HG02759 (cell line): ENCODE data around the gene CNTNAP2.

Experiments
- ATAC-seq: cut with Tn5 transposase; IDR thresholded peaks from one replicate; pipeline ENCODE4 v1.9.1; 2021; ENCODE audit warnings: mild to moderate bottlenecking, moderate library complexity; ENCODE audit not compliant: unreplicated experiment

CNTNAP2 gene

DNA sequence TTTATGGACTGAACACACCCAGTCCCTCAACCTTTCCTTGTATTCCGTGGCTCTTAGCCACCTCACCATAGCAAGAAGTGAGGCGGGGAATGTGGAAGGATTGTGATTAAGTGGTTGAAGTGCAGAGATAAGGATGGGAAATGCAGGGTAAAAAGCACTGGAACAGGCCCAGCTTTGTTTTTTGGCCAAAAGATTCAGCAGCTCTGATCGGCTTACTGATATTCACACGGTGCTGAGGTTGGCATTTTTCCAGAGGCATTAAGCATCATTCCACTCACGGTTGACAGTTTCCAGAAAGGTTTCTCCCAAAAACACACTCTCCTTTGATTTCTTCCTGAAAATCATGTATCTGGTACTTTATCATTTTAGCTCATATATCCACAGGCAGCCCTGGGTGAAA, 544.2 kb downstream of the CNTNAP2 start:
- ATAC-seq: no peak

DNA sequence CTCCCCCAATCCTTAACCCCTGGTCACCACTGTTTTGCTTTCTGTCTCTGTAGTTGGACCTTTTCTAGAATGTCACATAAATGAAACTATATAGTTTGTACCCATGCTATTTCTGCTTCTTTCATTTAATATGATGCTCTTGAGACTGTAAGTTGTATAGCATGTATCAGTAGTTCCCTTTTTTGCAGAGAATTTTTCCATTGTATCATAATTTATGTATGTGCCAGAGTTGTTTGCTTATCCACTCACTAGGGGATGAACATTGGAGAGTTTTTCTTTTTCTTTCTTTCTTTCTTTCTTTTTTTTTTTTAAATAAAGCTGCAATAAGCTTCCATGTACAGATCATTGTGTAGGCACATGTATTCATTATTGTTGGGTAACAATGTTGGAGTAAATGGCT, 544.8 kb downstream of the CNTNAP2 start:
- no peak for ATAC-seq

DNA sequence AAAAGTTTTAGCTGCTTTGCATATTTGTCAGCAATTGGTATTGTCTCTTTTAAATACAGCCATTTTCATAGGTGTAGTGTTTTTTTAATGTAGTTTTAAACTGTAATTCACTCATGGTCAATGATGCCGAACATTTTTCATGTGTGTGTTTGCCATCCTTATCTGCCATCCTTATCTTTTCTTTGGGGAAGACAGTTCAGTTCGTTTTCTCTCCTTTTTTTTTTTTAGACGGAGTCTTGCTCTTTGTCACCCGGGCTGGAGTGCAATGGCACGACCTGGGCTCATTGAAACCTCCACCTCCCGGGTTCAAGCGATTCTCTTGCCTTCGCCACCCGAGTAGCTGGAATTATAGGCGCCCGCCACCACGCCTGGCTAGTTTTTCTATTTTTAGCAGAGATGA, 545.3 kb downstream of the CNTNAP2 start:
- ATAC-seq: no peak

DNA sequence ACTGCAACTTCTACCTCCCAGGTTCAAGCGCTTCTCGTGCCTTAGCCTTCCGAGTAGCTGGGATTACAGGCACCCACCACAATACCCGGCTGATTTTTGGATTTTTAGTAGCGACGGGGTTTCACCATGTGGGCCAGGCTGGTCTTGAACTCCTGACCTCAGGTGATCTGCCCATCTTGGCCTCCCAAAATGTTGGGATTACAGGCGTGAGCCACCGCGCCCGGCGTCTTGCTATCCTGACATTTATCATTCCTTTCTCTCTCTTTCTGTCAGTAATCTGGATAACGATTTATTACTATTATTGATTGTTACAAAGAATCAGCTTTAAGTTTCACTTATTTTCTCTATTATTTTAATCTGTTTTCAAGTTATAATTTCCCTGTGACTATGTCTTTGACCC, 548.4 kb downstream of the CNTNAP2 start:
- no peak for ATAC-seq

DNA sequence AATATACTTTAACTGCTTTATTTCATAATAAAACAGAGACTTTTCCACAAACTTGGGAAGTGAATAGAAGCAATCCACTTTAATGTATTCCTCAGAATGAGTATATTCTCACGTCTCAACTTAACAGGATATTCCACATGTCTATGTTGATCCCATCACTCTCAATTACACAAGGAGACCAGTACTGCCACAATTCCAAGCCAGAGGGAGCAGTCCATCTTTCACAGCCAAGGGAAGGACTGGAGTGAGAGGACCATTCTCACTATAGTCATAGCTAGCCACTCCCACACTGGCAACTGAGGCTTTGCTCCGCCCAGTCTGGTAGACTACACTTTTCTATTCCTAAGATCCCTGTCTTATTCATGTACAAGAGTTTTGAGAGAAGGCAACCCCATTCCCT, 553.9 kb downstream of the CNTNAP2 start:
- no peak for ATAC-seq

DNA sequence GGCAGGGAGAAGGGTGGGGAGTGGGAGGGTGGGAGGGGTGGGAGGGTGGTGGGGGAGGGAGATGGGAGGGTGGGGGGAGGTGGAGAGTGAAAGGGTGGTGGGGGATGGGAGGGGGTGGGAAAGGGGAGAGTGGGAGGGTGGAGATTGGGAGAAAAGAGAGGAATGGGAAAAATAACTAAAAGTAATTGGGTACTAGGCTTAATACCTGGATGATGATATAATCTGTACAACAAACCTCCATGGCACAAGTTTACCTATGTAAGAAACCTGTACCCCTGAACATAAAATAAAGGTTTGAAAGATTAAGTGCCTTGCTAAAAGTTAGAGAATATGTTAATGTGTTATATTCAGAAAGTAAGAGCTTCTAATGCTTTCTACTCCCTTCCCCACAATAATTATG, 564.9 kb downstream of the CNTNAP2 start:
- no peak for ATAC-seq

DNA sequence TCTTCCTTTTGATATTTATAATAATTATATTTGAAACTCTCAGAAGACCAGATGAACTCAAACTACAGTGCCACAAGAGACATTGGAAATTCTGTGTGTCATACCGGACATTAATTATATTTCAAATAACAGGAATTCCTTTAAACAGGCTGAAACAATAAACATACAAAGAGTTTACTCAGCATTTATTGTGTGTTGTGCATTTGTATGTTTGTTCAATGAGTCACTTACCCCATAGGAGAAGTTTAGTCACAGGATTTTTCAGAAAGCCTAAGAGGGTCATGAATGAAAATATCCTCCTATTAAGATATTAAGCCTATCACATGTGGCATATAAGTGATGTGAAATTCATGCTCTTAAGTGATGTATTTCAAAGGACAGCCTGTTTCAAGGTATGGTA, 566.8 kb downstream of the CNTNAP2 start:
- no peak for ATAC-seq

DNA sequence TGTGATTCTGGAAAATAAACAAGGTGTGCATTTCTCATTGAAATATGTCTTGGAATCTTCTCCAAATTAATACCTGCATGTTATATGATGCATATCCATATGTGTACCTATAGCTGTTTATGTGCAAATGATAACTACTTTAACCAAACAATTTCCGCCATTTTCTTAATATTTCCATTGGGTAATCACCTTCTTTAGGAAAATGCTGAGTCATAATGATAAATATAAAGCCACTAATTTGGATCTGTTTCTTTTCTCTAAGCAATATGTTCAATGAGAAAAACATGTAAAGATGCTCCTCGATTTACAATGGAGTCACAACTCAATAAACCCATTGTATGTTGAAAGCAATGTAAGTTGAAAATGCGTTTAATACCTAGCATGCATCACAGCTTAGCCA, 574.4 kb downstream of the CNTNAP2 start:
- ATAC-seq: no peak

DNA sequence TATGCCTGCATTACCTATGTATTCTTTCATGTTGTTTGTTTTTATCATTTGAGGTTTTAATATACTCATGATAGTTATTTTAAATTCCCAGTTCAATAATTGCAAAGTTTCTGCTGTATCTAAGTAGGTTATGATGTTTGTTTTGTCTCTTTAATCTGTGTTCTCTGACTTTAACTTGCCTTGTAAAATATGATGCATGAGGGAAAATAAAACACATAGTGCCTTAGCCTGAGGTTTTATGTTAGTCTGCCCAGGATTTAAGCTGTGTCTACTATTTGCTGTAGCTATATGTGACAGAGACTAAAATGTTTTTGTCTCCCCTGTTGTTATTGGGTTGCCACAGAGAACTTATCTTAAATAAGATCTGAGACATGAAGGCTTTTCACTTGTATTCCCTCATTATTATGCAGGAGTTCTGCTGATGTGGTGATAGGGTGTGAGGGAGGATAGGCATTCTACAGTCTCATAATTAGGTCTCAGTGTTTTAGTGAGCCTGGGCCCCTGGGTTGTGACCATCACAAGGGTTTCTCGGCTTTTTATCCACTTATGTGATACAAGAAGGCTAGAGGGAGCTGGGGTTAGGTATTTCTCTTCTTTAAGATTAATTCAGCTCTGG, 582.5 kb downstream of the CNTNAP2 start:
- ATAC-seq: no peak

DNA sequence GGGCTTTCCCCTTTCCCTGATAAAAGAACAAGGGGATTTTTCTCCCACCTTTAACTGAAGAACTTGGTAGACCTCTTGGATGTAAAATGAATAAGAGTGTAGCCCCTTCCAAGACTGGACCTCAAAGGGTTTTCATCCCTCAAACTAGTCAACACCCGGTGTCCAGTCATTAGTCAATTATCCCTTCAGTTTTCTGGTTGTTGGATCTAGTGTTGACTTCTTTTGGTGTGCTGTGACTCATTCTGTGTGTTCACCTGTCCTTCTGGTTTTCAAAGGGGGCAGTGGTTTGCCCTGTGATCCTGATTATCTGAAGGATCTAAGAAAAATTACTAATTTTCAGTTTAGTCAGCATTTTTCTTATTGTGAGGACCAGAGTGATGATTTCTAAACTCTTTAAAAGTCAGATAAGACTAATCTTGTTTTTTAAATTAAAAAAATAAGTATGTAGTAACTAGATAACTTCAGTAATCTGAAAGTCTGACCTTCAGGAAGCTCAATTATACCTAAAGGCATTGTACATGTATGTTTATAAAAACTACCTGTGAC, 583.5 kb downstream of the CNTNAP2 start:
- ATAC-seq: no peak

DNA sequence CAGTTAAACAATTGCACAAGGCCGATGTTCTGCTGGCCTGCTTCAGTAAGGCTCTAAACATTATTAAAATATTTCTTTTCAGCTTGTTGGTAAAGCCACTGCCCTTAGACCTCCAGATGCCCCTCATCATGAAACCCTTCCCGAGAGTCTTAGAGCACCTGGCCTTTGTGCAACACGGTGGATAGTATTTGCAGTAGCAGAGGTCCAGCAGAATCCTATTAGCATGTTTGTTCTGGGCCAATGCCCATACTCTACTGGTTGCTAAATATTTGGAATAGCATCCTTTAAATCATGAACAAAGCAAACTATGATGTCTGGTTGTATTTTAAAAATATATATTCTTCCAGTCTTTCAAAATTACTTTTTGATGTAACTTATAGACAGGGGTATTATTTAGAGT, 584.6 kb downstream of the CNTNAP2 start:
- no peak for ATAC-seq

DNA sequence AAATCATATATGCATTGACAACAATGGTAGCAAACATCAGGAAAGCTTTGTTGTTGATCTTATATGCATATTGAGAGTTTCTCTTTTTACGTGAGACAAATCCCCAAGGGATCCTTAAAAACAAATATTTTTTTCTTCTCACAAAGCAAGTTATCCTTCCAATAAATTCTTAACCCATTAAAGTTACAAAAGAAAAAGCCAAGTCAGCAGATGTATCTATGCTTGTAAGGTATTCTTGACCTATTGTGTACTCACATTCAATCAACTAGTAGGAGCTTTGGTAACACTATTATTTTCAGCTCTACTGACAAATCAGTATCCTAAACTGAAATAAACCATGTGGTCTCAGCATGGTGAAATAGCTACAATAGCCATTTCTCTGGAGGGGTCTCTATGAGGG, 586.3 kb downstream of the CNTNAP2 start:
- ATAC-seq: no peak

DNA sequence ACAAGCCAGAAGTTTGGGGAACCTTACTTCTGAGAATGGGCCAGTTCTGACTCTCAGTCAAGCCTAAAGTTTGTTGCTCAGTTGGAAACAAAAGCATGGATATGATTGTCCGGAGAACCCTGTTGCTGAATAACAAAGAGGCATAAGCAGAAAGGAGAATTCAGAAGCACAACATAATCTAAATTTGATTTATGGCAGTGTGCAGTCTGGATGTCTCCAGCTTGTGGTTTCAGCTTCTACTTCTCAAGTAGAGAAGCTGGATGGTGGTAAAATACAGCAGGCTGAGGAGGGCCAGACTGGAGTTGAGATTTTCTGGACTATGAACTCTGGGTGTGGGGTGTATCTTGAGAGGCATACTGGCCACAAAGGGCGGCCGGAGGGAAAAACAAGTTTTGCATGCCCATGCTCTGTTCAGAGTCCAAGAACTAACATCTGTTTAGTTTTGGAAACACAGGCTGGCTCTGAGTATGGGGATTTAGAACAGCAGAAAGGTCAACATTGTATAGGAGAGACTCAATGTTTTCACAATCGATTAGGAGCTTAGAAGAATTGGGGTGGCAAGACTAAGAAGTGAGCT, 592.9 kb downstream of the CNTNAP2 start:
- ATAC-seq: no peak

DNA sequence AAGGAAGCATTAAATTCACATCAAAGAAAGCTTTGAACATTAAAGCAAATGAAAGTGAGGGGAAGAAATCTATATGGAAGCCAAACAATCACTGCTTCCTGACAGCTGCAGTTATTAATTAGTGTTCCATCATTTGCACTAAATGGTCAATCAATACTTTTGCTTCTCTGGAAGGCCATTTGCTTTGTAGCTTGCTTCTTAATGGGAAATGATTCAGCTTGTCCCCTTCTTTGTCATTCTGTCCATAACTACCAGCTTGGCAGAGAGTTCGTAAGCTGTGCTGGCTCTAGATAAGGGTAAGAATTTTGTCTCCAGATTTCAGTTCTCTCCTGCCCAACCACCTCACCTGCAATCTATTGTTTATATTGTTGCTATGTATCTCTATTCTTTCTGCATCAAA, 596.6 kb downstream of the CNTNAP2 start:
- ATAC-seq: no peak

DNA sequence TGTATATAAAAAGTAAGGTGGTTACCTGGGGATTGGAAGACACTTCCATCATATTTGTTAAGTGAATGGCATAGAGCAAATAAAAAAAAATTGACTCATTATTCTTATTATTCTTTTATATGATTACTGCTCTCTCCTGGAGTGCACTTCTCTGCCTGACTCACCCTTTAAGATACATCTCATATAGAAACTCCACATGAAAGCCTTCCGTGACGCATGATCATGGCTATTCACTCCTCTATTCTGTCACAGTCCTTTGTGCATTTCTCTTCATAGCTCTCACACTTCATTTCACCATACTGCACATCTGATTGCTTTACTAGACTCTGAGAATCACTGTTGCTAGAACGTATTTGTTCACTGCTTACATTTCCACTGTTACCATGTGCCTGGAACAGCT, 597.3 kb downstream of the CNTNAP2 start:
- no peak for ATAC-seq

DNA sequence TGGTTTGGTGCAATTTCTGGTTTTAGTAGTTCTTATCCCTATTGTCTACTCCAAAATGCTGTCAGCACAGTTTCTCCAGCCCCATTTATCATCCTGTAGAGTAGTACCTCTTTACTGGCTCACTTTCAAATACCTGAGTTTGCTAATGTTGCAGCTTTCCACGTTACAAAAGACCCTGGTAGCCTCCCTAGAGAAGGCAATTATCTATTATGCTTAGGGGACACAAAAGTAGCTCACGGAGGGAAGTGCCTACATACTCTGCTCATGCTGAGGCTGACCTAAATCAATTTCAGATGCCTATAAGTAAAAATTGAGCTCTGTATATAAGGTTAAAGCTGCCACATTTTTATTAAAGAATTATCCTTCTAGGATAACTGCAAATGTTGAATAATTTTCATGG, 603.6 kb downstream of the CNTNAP2 start:
- ATAC-seq: no peak

DNA sequence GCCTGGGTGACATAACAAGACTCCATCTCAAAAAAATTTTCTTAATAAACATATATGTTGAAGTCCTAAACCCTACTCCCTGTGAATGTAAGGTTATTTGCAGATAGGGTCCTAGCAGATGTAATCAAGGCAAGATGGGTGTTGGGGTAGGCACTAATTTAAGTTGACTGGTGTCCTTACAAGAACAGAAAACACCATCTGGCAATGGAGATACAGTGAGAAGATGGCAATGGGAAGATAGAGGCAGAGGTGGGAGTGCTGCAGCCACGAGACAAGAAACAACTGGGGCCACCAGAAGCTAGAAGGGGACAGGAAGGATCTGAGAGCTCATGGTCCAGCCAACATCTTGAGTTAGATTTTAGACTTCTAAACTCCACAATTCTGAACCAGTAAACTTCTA, 606.4 kb downstream of the CNTNAP2 start:
- no peak for ATAC-seq

DNA sequence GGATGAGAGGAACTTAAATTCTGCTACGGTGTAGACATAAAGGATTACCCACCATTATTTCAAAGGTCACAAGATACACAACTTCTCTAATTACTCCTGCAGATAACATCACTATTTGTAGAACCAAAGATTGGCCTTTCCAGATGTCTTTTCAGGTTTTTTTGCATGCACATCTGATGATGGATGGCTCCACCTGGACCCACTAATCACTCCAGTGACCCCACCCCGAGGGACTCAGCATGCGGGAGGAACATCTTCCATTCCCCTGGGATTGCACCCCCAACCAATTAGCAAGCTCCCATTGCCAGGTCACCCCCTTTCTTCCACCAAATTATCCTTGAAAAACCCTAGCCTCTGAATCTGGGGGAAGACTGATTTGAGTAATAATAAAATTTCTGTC, 608.9 kb downstream of the CNTNAP2 start:
- no peak for ATAC-seq

DNA sequence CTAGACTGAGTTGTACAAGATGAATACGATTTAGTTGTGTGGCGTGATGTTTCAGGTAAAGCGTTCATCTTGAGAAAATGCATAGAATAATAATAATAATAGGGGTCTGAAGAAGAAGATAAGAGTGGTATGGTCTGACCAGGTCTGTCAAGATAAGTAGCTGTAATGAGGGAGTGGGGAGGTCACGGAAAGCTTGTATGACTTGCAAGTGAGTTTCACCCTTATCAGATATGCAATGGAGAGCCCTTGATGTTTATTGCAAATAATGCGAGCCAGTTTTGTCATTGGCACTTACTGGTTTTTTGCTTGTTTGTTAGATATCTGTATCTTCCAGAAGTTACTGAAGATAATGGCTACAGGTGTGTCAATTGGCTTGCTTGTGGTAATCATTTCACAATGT, 611.5 kb downstream of the CNTNAP2 start:
- ATAC-seq: no peak

DNA sequence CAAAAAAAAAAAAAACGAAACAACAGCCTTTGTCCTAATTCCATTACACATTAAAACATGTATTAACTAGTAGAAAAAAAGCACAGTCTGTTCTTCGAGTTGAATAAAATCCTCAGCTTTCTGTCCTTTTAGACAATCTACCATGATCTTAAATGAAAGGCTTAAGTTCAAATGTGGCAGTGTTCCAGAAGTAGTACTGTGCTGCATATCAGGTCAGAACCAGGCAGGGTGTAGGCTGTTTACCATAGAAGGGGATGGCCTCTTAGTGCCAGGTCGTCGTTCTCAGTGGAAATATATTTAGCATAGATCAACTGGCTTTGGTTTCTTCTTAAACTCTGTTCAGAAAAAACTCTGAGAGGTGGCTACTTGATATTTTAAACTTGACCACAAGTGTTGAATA, 612.0 kb downstream of the CNTNAP2 start:
- ATAC-seq: no peak

DNA sequence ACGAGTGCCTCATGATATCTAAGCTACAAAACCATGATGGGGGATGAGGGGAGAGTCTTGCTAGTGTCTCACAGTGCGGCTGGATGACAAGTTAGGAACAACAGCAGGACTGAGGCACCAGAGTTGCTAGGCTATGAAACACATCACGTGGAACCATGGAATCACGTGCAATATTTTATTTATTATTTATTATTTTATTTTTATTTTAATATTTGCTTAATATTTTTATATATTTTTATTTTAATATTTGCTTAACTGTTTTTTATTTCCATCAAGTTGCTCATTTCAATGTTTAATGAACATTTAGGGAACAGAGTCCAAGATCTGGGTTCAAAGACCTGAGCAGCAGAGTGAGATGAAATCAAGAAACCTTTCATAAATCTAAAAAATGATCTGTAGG, 614.6 kb downstream of the CNTNAP2 start:
- ATAC-seq: no peak

DNA sequence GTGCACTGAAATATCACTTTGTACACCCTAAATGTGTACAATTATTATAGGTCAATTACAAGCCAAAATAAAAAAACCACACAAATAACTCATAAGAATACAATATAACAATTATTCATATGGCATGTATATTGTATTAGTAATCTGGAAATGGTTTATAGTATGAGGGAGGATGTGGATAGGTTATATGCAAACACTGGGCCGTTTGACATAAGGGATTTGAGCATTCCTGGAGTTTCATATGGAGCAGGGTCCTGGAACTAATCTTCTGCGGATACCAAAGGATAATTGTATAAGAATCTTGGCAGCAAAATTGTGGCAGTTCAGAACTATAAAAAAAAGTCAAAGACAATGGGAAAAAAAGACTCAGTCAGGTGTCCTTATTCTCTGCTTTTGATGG, 619.4 kb downstream of the CNTNAP2 start:
- no peak for ATAC-seq
